Smooth muscle cell (in vitro differentiated cells): ENCODE results near the gene PRDM15. TPM values are rescaled to one million over a fixed set of nuclear protein-coding genes. Genes with fewer than 3 reads are reported as not detected.

ENCODE experiments used
- DNase-seq: peaks from one replicate; lab custom pipeline; 2025; ENCODE audit not compliant: unreplicated experiment; lab: John Stamatoyannopoulos, UW
- H2AFZ ChIP-seq: fragments of 200-600 bp; sonication (generic); 2 replicates; pipeline ENCODE4 v1.6.0; 2016; ENCODE audit warnings: antibody characterized with exemption, low read depth, mild to moderate bottlenecking
- H3F3A ChIP-seq: fragments of 200-600 bp; sonication (generic); 2 replicates; pipeline ENCODE4 v1.6.0; 2017; ENCODE audit warnings: antibody characterized with exemption, low read depth
- H3K27ac ChIP-seq: fragments of 200-600 bp; sonication (generic); 2 replicates; pipeline ENCODE4 v1.5.1; 2016; ENCODE audit warnings: low read depth, mild to moderate bottlenecking
- H3K27me3 ChIP-seq: fragments of 200-600 bp; sonication (generic); 2 replicates; pipeline ENCODE4 v1.6.1; 2016; ENCODE audit warnings: low read depth, mild to moderate bottlenecking
- H3K36me3 ChIP-seq: fragments of 200-600 bp; sonication (generic); 2 replicates; pipeline ENCODE4 v1.5.1; 2016; ENCODE audit warnings: low read depth
- H3K4me1 ChIP-seq: fragments of 200-600 bp; sonication (generic); 2 replicates; pipeline ENCODE4 v1.5.1; 2016; ENCODE audit warnings: low read depth
- H3K4me2 ChIP-seq: fragments of 200-600 bp; sonication (generic); 2 replicates; pipeline ENCODE4 v1.6.0; 2016; ENCODE audit warnings: mild to moderate bottlenecking
- H3K4me3 ChIP-seq: fragments of 200-600 bp; sonication (generic); 2 replicates; pipeline ENCODE4 v1.5.1; 2016; ENCODE audit warnings: mild to moderate bottlenecking
- H3K79me2 ChIP-seq: fragments of 200-600 bp; sonication (generic); 2 replicates; pipeline ENCODE4 v1.6.0; 2016; ENCODE audit warnings: low read depth, mild to moderate bottlenecking
- H3K9ac ChIP-seq: fragments of 200-600 bp; sonication (generic); 2 replicates; pipeline ENCODE4 v1.6.0; 2016; ENCODE audit warnings: low read depth
- H3K9me3 ChIP-seq: fragments of 200-600 bp; sonication (generic); replicated peaks from 2 replicates; pipeline ENCODE4 v1.5.1; 2016; ENCODE audit warnings: low read depth
- H4K20me1 ChIP-seq: fragments of 200-600 bp; sonication (generic); 2 replicates; pipeline ENCODE4 v1.6.0; 2016; ENCODE audit warnings: low read depth
- WGBS: methylation state at CpG from one replicate; pipeline ENCODE4 v1.1.7; 2016; ENCODE audit warnings: low lambda C conversion rate; 5-methylcytosine and 5-hydroxymethylcytosine counted together
- polyA plus RNA-seq: library from polyadenylated mRNA; unstranded; fragments of >200 nt; fragmentation: Nextera tagmentation; extraction: Ambion mirVana; gene quantifications from 2 replicates; pipeline ENCODE4 v1.2.1, GENCODE V29; 2016
- total RNA-seq: library from RNA; depleted of rRNA; stranded (reverse); fragments of >200 nt; gene quantifications from 2 replicates; pipeline ENCODE4 v1.2.3, GENCODE V29; 2014
- TF ChIP-seq, protein P1 (sequence below): fragments of 200-600 bp; sonication (generic); IDR thresholded peaks from 2 replicates; pipeline ENCODE4 v1.5.1; 2017; ENCODE audit warnings: borderline replicate concordance, mild to moderate bottlenecking, antibody characterized with exemption; ENCODE audit not compliant: insufficient read depth, poor library complexity, severe bottlenecking

PRDM15 gene
- total and polyA plus RNA-seq, 2 experiments from 2014 or later = 2.0 to 6.8 TPM

DNA sequence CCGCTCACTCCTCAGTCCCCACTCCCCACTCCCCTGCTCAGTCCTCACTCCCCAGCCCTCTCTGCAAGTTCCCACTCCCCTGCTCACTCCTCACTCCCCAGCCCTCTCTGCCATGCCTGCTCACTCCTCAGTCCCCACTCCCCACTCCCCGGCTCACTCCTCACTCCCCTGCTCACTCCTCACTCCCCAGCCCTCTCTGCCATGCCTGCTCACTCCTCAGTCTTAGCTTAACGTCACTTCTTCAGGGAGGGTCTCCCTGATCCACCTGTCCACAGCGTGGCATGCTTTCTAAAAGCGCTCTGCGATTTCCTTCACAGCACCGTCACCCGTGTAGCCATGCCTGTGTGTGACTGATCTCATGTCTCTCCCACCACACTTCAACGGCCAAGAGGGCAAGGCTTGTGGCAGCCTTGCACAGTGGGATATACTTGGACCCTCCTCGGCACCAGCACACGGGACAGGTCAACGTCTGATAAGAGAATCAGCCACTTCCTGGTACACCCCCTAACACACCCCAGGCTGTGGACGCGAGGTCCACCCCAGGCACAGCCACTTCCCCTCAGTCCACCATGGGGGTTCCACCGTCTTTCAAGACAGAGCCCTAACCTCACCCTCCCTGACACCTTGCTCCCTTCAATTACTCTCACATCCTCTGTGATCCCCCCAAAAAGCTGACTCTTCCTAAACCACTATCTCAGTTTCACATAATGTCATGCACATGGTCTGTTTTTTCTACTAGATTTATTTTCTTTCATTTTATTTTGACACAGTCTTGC lies 14.0 kb downstream of the PRDM15 start:
- Histone ChIP-seq H3K4me2 (no peak overlapping the region), H3F3A (no peaks in the 10 kb centered on the region), H3K27me3 (no peaks in the 10 kb centered on the region), H3K9ac (no peak overlapping the region), H3K4me3 (no peak overlapping the region), H3K4me1 (no peaks in the 10 kb centered on the region), H3K79me2 (peaks cover 5% of the 10 kb centered on the region), H3K27ac (no peak overlapping the region), H2AFZ (no peak overlapping the region), H3K9me3 (no peaks in the 10 kb centered on the region), H4K20me1 (peaks cover 22% of the 10 kb centered on the region), H3K36me3 (no peaks in the 10 kb centered on the region)
- DNase-seq = no peak
- TF ChIP-seq, protein P1, sequence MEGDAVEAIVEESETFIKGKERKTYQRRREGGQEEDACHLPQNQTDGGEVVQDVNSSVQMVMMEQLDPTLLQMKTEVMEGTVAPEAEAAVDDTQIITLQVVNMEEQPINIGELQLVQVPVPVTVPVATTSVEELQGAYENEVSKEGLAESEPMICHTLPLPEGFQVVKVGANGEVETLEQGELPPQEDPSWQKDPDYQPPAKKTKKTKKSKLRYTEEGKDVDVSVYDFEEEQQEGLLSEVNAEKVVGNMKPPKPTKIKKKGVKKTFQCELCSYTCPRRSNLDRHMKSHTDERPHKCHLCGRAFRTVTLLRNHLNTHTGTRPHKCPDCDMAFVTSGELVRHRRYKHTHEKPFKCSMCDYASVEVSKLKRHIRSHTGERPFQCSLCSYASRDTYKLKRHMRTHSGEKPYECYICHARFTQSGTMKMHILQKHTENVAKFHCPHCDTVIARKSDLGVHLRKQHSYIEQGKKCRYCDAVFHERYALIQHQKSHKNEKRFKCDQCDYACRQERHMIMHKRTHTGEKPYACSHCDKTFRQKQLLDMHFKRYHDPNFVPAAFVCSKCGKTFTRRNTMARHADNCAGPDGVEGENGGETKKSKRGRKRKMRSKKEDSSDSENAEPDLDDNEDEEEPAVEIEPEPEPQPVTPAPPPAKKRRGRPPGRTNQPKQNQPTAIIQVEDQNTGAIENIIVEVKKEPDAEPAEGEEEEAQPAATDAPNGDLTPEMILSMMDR = no peak
- 89% methylated on average over 14 of the region's 15 CpGs for WGBS

DNA sequence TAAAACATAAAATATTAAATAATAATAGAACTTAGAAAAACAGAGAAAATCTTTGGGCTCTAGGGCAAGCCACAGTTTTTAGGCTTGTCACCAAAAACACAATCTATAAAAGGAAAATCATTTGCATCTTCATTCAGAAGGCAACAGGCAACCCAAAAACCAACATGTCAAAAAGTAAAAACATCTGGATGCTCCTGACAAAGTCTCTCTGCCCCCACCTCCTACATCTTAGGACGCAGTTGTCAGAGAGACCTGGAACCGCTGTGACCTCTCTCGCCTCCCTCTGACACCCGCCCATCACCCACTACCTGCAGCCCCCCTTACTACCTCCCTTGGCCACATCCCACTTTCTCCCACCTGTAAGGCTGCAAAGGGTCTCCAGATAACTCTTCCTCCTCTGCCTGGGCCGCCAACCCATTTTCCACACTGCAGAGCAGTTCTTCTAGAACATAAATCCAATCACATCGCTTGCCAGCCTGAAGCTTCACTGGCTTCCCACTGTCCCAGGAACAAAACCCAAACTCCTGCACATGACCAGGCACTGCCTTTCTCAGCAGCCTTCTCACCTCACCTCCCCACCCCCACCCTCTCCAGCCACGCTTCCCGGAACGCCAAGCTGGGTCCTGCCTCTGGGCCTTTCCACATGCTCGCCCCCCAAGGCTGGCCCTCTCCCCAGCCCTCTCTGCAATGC lies 14.7 kb downstream of the PRDM15 start:
- H3K9me3 ChIP-seq = no peaks in the 10 kb centered on the region
- H3K4me1 ChIP-seq = no peaks in the 10 kb centered on the region
- no peak overlapping the region for H3K4me3 ChIP-seq
- H2AFZ ChIP-seq = no peak overlapping the region
- no peak overlapping the region for H3K9ac ChIP-seq
- H3K4me2 ChIP-seq = no peak overlapping the region
- H3K79me2 ChIP-seq = peaks cover 5% of the 10 kb centered on the region
- no peaks in the 10 kb centered on the region for H3F3A ChIP-seq
- H3K27me3 ChIP-seq = no peaks in the 10 kb centered on the region
- no peak overlapping the region for H3K27ac ChIP-seq
- H3K36me3 ChIP-seq = no peaks in the 10 kb centered on the region
- no peak for DNase-seq
- H4K20me1 ChIP-seq = peaks cover 22% of the 10 kb centered on the region
- WGBS = 91% methylated on average over 9 of the region's 10 CpGs
- TF ChIP-seq, protein P1 = no peak

DNA sequence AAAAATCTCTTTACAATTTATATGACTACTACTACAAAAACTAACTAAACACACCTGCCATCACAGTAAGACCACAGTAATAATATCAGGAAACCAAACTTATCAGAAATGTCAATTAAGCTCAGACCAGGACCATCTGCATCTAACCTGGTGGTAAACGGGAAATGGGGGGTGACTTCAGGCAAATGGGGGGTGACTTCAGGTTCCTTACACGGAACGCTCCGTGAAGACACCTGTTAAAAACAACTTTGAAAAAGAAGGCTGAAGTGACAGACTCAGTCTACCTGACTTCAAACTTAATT lies 15.8 kb downstream of the PRDM15 start:
- DNase-seq = no peak
- Histone ChIP-seq H4K20me1 (peaks cover 22% of the 10 kb centered on the region), H3K9ac (no peak overlapping the region), H3K4me2 (no peak overlapping the region), H3K9me3 (no peaks in the 10 kb centered on the region), H3K36me3 (no peaks in the 10 kb centered on the region), H3K27me3 (no peaks in the 10 kb centered on the region), H3K27ac (no peak overlapping the region), H3K4me1 (no peaks in the 10 kb centered on the region), H2AFZ (no peak overlapping the region), H3K79me2 (peaks cover 5% of the 10 kb centered on the region), H3F3A (no peaks in the 10 kb centered on the region), H3K4me3 (no peak overlapping the region)
- WGBS = 97% methylated on average over 4 of the region's 4 CpGs
- TF ChIP-seq, protein P1 = no peak
